OCI-LY7 (cell line): ENCODE data around the gene CCDC141.

Experiments
- EZH2phosphoT487 ChIP-seq: fragments of 200-600 bp; sonication (generic); IDR thresholded peaks from 2 replicates; pipeline ENCODE4 v1.6.1; 2018; ENCODE audit warnings: low read depth, borderline replicate concordance, mild to moderate bottlenecking, mixed run types, antibody characterized with exemption, low read length, moderate library complexity, mixed read lengths
- TF ChIP-seq, protein P1 (sequence below): fragments of 200-600 bp; sonication (generic); conservative IDR thresholded peaks from 2 replicates; pipeline ENCODE4 v1.5.1; 2014; ENCODE audit warnings: mild to moderate bottlenecking, antibody characterized with exemption, low read length, moderate library complexity, mixed read lengths

- TF ChIP-seq EZH2phosphoT487, result no peak
- TF ChIP-seq, protein P1, sequence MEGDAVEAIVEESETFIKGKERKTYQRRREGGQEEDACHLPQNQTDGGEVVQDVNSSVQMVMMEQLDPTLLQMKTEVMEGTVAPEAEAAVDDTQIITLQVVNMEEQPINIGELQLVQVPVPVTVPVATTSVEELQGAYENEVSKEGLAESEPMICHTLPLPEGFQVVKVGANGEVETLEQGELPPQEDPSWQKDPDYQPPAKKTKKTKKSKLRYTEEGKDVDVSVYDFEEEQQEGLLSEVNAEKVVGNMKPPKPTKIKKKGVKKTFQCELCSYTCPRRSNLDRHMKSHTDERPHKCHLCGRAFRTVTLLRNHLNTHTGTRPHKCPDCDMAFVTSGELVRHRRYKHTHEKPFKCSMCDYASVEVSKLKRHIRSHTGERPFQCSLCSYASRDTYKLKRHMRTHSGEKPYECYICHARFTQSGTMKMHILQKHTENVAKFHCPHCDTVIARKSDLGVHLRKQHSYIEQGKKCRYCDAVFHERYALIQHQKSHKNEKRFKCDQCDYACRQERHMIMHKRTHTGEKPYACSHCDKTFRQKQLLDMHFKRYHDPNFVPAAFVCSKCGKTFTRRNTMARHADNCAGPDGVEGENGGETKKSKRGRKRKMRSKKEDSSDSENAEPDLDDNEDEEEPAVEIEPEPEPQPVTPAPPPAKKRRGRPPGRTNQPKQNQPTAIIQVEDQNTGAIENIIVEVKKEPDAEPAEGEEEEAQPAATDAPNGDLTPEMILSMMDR, result no peak
Measured at GRCh38 chr2:179057737-179058136, 7.8 kb upstream of the CCDC141 start.
